Activated naive CD8-positive, alpha-beta T cell treated with anti-CD3 and anti-CD28 coated beads, Interleukin-2, amount 50 U/mL, for 16 hours (primary cell): Measurements from ENCODE around the gene NEU4.

Experiments
- DNase-seq: peaks from one replicate; pipeline ENCODE4 v3.0.0-alpha.2; 2020; ENCODE audit warnings: low read depth, low spot score

Gene NEU4

DNA sequence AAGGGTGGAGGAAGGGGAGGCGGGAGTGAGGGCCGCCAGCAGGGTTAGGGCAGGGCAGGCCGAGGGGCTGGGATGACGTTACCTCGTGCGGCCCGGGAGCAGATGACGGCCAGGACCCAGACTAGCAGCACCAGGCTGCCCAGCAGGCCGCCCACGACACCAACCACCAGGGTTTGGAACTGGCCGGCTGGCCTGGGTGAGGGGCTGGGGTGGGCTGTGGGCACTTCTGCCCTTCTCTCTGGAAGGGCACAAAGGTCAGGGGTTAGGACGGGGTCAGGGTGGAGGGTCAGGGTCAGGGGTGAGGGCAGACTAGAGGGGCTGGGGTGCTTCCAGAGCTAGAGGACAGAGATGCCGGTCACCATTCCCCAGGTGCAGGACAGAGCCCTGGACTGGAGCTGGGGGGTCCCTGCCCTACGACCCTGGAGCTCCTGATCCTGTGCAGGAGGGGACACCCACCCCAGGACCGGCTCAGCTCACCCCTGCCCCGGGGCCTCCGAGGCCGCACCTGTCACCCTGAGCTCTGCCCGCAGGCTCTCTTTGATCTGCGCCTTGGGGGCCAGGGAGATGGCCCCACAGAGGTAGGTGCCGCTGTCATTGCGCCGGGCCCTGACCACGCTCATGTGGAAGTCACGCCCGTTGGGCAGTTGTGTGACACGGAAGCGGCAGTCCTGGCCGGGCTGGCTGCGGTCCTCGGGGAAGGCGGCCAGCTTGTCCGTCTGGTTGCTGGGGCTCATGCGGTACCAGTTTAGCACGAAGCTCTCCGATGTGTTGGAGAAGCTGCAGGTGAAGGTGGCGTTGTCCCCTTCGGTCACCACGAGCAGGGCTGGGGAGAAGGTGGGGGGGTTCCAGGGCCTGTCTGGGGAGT is 43.4 kb downstream of the NEU4 start:
- DNase-seq = no peak

DNA sequence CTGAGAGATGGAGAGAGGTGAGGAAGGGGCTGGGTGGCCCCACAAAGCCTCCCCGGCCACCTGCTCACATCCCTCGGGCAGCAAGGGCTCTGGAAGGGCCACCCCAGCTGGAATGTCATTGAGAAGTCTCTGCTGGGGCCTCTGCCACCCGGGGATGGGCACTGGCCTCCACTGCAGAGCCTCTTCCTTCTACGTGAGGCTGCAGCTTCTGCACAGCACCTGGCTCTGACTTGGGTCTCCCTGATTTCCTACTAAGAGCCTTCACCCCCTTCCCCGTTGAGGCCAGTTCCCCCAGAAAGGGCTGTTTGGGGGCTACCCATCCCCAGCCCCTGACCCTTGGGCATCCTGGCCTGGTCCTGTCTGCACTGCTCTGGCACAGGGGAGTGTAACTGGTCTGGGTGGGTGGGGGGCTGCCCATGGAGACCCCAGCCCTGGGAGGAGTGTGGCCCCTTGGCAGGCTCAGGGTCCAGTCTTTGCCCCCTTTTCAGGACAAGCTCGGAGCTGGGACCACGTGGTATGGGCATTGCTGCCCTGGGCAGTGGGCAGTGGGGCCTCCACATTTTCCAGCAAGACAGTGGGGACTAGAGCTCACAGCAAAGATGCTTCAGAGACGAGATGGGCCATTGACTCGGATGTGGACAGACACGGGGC is 44.1 kb downstream of the NEU4 start:
- no peak for DNase-seq

- DNase-seq = no peak
These were observed 44.8 kb downstream of the NEU4 start for GRCh38 chr2:241853651-241854341.

DNA sequence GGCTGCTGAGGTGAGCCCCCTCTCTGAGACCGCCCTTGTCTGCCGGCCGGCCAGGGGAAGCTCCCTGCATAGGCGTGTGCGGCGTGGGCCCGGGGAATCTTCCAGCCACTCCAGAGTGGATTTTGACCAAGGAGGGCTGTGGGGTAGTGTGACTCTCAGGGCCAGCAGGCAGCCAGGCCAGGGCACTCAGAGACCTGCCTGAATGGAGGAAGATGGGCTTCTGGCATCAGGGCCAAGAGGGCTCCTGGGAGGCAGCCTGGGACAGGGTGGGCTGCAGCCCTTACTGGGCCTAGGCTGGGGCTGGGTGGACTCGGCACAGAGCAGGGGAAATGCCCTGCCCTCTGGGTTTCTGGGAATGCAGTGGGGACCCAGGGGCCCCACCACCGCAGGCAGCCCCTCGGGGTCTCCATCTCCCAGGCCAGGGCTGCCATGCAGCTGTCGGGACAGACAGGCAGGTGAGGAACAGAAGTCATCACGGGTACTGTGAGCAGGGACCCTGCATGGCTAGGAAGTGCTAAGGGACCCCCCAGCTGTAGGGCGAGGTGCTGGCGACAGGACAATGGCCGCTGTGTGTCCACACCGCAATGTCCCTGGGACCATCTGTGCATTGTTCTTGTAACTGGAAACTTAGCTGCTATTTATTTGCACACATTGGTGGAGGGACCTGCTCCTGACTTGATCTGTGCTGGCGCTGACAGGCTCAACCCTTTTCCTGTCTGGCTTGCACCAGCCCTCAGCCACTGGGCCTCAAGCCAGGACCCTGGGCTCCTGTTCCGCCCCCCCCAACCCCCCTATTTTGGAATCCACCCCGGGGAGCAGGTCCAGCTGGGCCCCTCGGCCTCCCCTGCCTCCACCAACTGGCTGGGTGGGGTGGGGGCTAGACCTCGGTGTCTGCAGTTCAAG is 45.6 kb downstream of the NEU4 start:
- DNase-seq = no peak

- DNase-seq = no peak
These were observed 46.4 kb downstream of the NEU4 start for GRCh38 chr2:241855245-241855887.

DNA sequence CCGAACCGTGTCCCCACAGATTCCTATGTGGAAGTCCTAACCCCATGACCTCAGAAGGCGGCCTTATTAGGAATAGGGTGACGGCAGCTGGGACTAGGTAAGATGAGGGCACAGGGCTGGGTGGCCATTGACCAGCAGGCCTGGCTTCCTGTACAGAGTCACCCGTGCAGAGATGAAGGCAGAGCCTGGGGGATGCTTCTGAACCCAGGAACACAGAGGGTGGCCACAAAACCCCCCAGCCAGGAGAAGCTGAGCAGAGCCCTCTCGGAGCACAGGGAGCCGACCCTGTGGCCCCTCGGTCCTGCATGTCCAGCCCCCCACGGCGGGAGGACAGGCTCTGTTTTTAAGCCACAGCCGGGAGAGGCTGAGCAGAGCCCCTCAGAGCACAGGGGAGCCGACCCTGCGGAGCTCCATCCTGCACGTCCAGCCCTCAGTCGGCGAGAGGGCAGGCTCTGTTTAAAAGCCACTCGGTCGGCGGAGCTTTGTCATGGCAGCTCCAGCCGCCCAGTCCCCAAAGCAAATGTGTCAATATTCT is 47.0 kb downstream of the NEU4 start:
- DNase-seq = no peak

DNA sequence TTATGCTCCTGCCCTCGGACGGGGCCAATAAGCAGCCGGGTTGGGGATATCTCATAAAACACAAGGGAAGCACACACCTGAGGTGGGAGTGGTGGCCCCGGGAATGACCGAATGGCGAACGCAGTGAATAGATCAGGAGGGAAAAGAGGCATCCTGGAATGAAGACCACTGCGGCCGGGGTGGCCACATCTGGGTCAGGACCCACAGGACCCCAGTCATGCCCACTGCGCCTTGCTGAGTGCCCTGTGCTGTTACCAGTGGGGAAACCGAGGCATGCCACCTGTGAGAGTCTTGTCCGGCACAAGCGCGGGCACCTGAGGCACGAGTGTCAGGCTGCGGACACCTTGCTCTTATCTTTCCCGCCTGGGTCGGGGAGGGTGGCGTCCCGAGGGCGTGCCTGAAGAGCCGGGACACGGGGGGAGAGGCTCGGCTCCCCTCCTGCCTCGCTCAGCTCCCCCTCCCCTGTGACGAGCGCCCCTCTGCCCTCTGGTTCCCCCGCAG is 48.1 kb downstream of the NEU4 start:
- no peak for DNase-seq

- no peak for DNase-seq
These were observed 48.7 kb downstream of the NEU4 start for GRCh38 chr2:241857572-241858121.

DNA sequence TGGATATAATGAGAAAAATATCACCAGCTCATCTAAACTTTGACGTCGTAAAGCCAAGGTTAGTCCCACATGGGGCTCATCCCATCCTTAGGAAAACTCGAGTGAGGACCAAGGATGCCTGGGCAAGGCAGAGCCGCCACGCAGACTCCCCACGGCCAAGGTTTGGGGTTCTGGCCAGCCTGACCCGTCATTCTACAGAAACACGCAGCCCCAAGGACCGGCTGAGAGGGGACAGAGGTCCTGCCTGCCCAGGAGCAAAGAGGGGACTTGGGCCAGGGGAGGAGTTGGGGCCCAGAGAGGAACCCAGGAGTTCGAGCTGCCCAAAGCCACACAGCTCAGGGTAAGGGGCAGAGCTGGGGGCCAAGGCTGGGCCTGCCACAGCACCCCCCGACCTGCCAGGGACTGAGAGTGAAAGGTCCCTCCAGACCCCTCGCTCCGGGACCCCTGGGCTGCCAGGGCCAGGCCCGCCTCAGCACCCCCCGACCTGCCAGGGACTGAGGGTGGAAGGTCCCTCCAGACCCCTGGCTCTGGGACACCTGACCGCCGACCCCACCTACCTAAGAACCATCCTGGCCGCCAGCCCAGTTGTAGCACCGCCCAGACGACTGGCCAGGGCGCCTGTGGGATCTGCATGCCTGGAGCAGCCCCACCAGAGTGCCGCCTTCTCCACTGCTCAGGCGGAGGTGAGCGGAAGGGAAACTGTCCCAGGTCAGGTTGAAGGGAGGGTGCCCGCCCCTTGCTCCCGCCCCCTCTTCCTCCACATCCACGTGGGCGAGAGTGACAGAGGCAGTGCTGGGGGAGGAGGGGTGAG is 49.4 kb downstream of the NEU4 start, which contains the start of gene PDCD1:
Gene PDCD1, minus strand, starts transcription at position 689 of the 811 bp plus-strand sequence. Its CDS starts 56 bp downstream, at position 633.
- DNase-seq = peak; percentile 29

DNA sequence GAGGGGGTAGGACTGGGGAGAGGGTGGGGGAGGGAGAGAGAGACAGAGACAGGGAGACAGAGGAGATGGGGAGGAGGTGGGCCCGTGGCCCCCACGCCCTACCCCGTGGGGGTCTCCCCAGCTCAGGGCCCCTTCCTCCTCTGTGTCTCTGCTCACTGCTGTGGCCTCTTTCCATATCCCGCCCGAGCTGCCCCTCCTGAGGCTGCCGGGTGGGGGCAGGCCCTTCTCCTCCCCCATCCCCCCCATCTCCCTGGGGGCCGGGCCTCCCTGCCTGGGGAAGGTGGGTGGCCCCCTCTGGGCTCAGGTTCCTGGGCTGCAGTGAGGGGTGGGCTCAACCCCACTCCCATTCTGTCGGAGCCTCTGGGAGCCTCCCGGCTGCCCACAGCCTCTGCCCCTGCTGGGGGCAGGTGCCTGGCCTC is 50.0 kb downstream of the NEU4 start:
- no peak for DNase-seq

- peak; percentile 49 for DNase-seq
These were observed 50.6 kb downstream of the NEU4 start for GRCh38 chr2:241859436-241860183.

- DNase-seq = no peak
These were observed 51.4 kb downstream of the NEU4 start for GRCh38 chr2:241860184-241861078.

DNA sequence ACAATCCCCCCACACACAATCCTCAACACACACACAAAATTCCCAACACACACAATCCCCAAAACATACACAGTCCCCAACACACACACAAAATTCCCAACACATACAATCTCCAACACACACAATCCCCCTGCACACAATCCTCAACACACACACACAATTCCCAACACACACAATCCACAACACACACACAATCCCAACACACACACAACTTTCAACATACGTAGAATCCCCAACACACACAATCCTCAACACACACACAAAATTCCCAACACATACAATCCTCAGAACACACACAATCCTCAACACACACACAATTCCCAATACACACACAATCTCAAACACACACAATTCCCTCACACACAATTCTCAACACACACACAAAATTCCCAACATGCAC is 52.3 kb downstream of the NEU4 start:
- DNase-seq = no peak

GRCh38 chr2:241862093-241862492 is 53.1 kb downstream of the NEU4 start:
- DNase-seq = no peak

DNA sequence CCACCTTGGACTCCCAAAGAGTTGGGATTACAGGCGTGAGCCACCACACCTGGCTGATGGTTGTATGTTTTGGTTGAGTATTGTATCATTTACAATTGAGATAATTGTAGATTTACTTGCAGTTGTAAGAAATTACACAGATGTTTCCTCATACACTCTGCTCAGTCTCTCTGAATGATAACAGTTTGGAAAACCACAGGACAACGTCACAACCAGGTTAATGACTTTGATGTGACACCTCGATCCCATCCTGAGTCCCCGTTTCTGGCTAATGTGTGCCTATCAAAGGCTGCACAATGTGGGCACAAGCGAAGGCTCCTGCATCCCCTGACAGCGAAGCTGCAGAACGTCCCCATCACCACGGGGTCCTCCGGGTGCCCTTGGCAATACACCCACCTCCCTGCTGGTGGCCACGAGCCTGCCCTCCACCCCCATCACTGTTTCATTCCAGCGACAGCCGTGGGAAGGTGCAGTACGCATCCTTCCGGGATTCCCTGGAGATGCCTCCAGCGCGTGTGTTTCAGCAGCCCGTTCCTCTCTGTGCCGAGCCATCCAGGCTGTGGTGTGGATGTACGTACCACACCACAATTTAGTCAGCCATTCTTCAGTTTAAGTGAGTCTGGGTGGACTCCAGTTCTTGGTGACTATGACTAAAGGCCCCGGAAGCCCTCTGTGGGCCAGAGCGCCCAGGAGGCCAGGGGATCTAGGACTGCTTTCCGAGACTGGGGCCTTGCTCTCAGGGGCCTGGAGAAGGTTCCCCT is 54.0 kb downstream of the NEU4 start:
- DNase-seq = no peak

DNA sequence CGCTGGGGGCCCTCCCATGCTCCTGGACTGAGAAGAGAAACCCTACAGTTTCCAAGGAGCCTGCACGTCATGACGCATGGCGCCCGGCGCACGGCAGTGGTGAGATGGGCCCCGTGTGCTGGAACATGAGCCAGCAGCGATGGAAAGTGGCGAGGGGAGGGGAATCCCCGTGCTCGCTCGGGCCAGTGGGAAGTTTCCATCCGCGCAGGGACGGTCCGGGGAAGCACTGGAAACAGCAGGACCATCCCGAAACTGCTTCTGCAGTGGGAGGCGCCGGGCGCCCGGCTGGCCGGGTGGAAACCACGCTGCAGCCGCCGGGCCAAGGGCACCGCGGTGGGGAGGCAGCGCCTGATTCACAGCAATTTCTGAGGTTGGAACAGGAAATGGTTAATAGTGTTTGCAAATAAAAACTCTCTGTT is 54.6 kb downstream of the NEU4 start:
- no peak for DNase-seq
